H9 (cell line): Measurements from ENCODE around the gene SFXN1. TPM values are rescaled to one million over a fixed set of nuclear protein-coding genes. Genes with fewer than 3 reads are reported as not detected.

ENCODE experiments used
- DNase-seq: peaks from one replicate; pipeline ENCODE4 v3.0.0-alpha.2; 2017
- H2AFZ ChIP-seq: one replicate; pipeline ENCODE4 v1.6.1; 2013; ENCODE audit warnings: mild to moderate bottlenecking, low read length, control low read depth, moderate library complexity
- H2AK5ac ChIP-seq: 2 replicates; pipeline ENCODE4 v1.6.1; 2013; ENCODE audit warnings: low read length, control low read depth, mixed read lengths; ENCODE audit not compliant: insufficient read length
- H2BK120ac ChIP-seq: one replicate; pipeline ENCODE4 v1.6.1; 2013; ENCODE audit warnings: low read depth, mild to moderate bottlenecking, low read length, control low read depth, inconsistent platforms; ENCODE audit not compliant: poor library complexity, severe bottlenecking
- H2BK12ac ChIP-seq: 2 replicates; pipeline ENCODE4 v1.6.1; 2013; ENCODE audit warnings: low read length, control low read depth, mixed read lengths, low read depth; ENCODE audit not compliant: insufficient read length
- H2BK15ac ChIP-seq: 2 replicates; pipeline ENCODE4 v1.6.1; 2013; ENCODE audit warnings: low read depth, low read length, control low read depth
- H2BK20ac ChIP-seq: one replicate; pipeline ENCODE4 v1.6.1; 2013; ENCODE audit warnings: low read depth, mild to moderate bottlenecking, low read length, control low read depth, inconsistent platforms; ENCODE audit not compliant: poor library complexity, severe bottlenecking
- H2BK5ac ChIP-seq: 2 replicates; pipeline ENCODE4 v1.6.1; 2013; ENCODE audit warnings: low read length, control low read depth, mixed read lengths; ENCODE audit not compliant: insufficient read length
- H3K14ac ChIP-seq: 2 replicates; pipeline ENCODE4 v1.6.1; 2013; ENCODE audit warnings: low read length, control low read depth; ENCODE audit not compliant: insufficient read depth
- H3K18ac ChIP-seq: 2 replicates; pipeline ENCODE4 v1.6.1; 2013; ENCODE audit warnings: low read depth, mild to moderate bottlenecking, mixed read lengths, low read length, control low read depth; ENCODE audit not compliant: insufficient read length
- H3K23ac ChIP-seq: 2 replicates; pipeline ENCODE4 v1.6.1; 2013; ENCODE audit warnings: low read length, control low read depth, mixed read lengths, low read depth; ENCODE audit not compliant: insufficient read length
- H3K23me2 ChIP-seq: 2 replicates; pipeline ENCODE4 v1.6.1; 2013; ENCODE audit warnings: low read depth, mild to moderate bottlenecking, mixed read lengths, low read length, control low read depth; ENCODE audit not compliant: insufficient read length, poor library complexity, severe bottlenecking
- H3K27ac ChIP-seq: 2 replicates; pipeline ENCODE4 v1.5.1; 2013; ENCODE audit warnings: low read length, control low read depth, mixed read lengths, low read depth; ENCODE audit not compliant: insufficient read length
- H3K27me3 ChIP-seq: 2 replicates; pipeline ENCODE4 v1.6.1; 2013; ENCODE audit warnings: low read length, control low read depth, inconsistent platforms; ENCODE audit not compliant: insufficient read depth
- H3K4ac ChIP-seq: 2 replicates; pipeline ENCODE4 v1.6.1; 2013; ENCODE audit warnings: low read depth, mild to moderate bottlenecking, control low read depth, inconsistent platforms, low read length, moderate library complexity
- H3K4me1 ChIP-seq: 2 replicates; pipeline ENCODE4 v1.6.1; 2013; ENCODE audit warnings: low read length, control low read depth, inconsistent platforms; ENCODE audit not compliant: insufficient read depth
- H3K4me2 ChIP-seq: 2 replicates; pipeline ENCODE4 v1.6.1; 2013; ENCODE audit warnings: low read length, control low read depth, mixed read lengths; ENCODE audit not compliant: insufficient read length, insufficient read depth
- H3K56ac ChIP-seq: 2 replicates; pipeline ENCODE4 v1.6.1; 2013; ENCODE audit warnings: low read depth, mild to moderate bottlenecking, mixed read lengths, low read length, control low read depth; ENCODE audit not compliant: insufficient read length
- H3K79me1 ChIP-seq: 2 replicates; pipeline ENCODE4 v1.6.1; 2013; ENCODE audit warnings: low read depth, mild to moderate bottlenecking, moderate library complexity, low read length, control low read depth, inconsistent platforms; ENCODE audit not compliant: insufficient read depth, poor library complexity, severe bottlenecking
- H3K79me2 ChIP-seq: 2 replicates; pipeline ENCODE4 v1.6.1; 2013; ENCODE audit warnings: low read length, control low read depth, inconsistent platforms; ENCODE audit not compliant: insufficient read depth
- H3K9ac ChIP-seq: 2 replicates; pipeline ENCODE4 v1.6.1; 2013; ENCODE audit warnings: low read length, control low read depth, mixed read lengths; ENCODE audit not compliant: insufficient read length; ENCODE audit errors: extremely low read depth
- H3K9me3 ChIP-seq: one replicate; pipeline ENCODE4 v1.6.1; 2013; ENCODE audit warnings: low read depth, low read length, inconsistent platforms; ENCODE audit not compliant: control insufficient read depth
- H3T11ph ChIP-seq: one replicate; pipeline ENCODE4 v1.6.1; 2013; ENCODE audit warnings: mild to moderate bottlenecking, low read length, control low read depth, inconsistent platforms
- H4K20me1 ChIP-seq: one replicate; pipeline ENCODE4 v1.6.1; 2013; ENCODE audit not compliant: control insufficient read depth, insufficient read length, insufficient read depth
- H4K5ac ChIP-seq: 2 replicates; pipeline ENCODE4 v1.6.1; 2013; ENCODE audit warnings: low read depth, mild to moderate bottlenecking, mixed read lengths, low read length, control low read depth; ENCODE audit not compliant: insufficient read length
- H4K8ac ChIP-seq: replicated peaks from 2 replicates; pipeline ENCODE4 v1.6.1; 2013; ENCODE audit warnings: low read length, control low read depth, mixed read lengths, low read depth; ENCODE audit not compliant: insufficient read length
- H4K91ac ChIP-seq: 2 replicates; pipeline ENCODE4 v1.6.1; 2013; ENCODE audit warnings: low read depth, mild to moderate bottlenecking, moderate library complexity, mixed read lengths, low read length, control low read depth; ENCODE audit not compliant: insufficient read length
- H3K27ac Mint-ChIP-seq, 3 experiments: 2 replicates in 2 of 3; 3 replicates in 1 of 3; pipeline ENCODE4 v1.8.0; 2020 to 2021; ENCODE audit warnings: mixed read lengths in 3 of 3, mild to moderate bottlenecking in 1 of 3, moderate library complexity in 1 of 3
- H3K27me3 Mint-ChIP-seq: 2 replicates; pipeline ENCODE4 v1.8.0; 2021; ENCODE audit warnings: low read depth, mild to moderate bottlenecking, moderate library complexity, mixed read lengths
- H3K36me3 Mint-ChIP-seq, 3 experiments: 2 replicates in 2 of 3; 3 replicates in 1 of 3; pipeline ENCODE4 v1.8.0; 2020 to 2021; ENCODE audit warnings: low read depth in 3 of 3, mixed read lengths in 3 of 3; ENCODE audit not compliant: insufficient read depth in 1 of 3
- H3K4me1 Mint-ChIP-seq, 2 experiments: 2 replicates each; pipeline ENCODE4 v1.8.0; 2020; ENCODE audit warnings: mixed read lengths in 2 of 2
- H3K4me3 Mint-ChIP-seq, 2 experiments: 2 replicates in 1 of 2; 3 replicates in 1 of 2; pipeline ENCODE4 v1.8.0; 2020 to 2021; ENCODE audit warnings: mild to moderate bottlenecking in 2 of 2, mixed read lengths in 2 of 2, moderate library complexity in 1 of 2
- H3K9me3 Mint-ChIP-seq, 2 experiments: 2 replicates in 1 of 2; 3 replicates in 1 of 2; pipeline ENCODE4 v1.8.0; 2020; ENCODE audit warnings: mild to moderate bottlenecking in 2 of 2, mixed read lengths in 2 of 2, moderate library complexity in 1 of 2
- CTCF ChIP-seq: fragments of 200-600 bp; sonication (generic); conservative IDR thresholded peaks from 3 replicates; pipeline ENCODE4 v1.8.0; 2021; ENCODE audit warnings: antibody characterized with exemption, mild to moderate bottlenecking
- WGBS: extraction: QIAGEN DNeasy Blood & Tissue Kit; methylation state at CpG from one replicate; pipeline ENCODE4 v1.1.7; 2013; ENCODE audit warnings: missing lambda C conversion rate, low lambda C conversion rate, mixed read lengths; ENCODE audit not compliant: insufficient read length; ENCODE audit errors: extremely low coverage; 5-methylcytosine and 5-hydroxymethylcytosine counted together
- total RNA-seq: library from RNA; stranded (reverse); gene quantifications from 2 replicates; pipeline ENCODE4 v1.2.1, GENCODE V29; 2021

Gene SFXN1
- total RNA-seq, 1 experiment from 2014 or later: 99.2 TPM

- peaks cover 5 to 8% of the 10 kb centered on the region in 2 experiments for H3K4me1 Mint-ChIP-seq
- no peaks in the 10 kb centered on the region for H3K4me1 ChIP-seq
- H4K20me1 ChIP-seq: no peaks in the 10 kb centered on the region
- DNase-seq: no peak
- H4K5ac ChIP-seq: no peak overlapping the region
- H3K27ac ChIP-seq: no peak overlapping the region
- H3K56ac ChIP-seq: no peak overlapping the region
- no peak overlapping the region for H3T11ph ChIP-seq
- H3K23ac ChIP-seq: no peak overlapping the region
- no CpG with 5 or more reads among the region's 2 CpGs for WGBS
- H3K9ac ChIP-seq: no peak overlapping the region
- no peak overlapping the region for H2BK120ac ChIP-seq
- H2AFZ ChIP-seq: no peak overlapping the region
- H2BK12ac ChIP-seq: no peak overlapping the region
- H3K4ac ChIP-seq: no peak overlapping the region
- H3K27me3 ChIP-seq: no peaks in the 10 kb centered on the region
- H3K23me2 ChIP-seq: no peaks in the 10 kb centered on the region
- H3K18ac ChIP-seq: no peak overlapping the region
- peaks cover 16% of the 10 kb centered on the region for H3K27me3 Mint-ChIP-seq
- H3K4me2 ChIP-seq: no peak overlapping the region
- no peak overlapping the region for H2BK20ac ChIP-seq
- no peak overlapping the region for H3K4me3 Mint-ChIP-seq
- H3K9me3 ChIP-seq: no peaks in the 10 kb centered on the region
- H3K14ac ChIP-seq: no peak overlapping the region
- H3K79me1 ChIP-seq: no peaks in the 10 kb centered on the region
- H2AK5ac ChIP-seq: no peak overlapping the region
- H3K9me3 Mint-ChIP-seq: no peaks in the 10 kb centered on the region
- no peak overlapping the region for H2BK5ac ChIP-seq
- no peak for TF ChIP-seq CTCF
- H2BK15ac ChIP-seq: no peak overlapping the region
- H3K36me3 Mint-ChIP-seq: no peaks in the 10 kb centered on the region
- H3K27ac Mint-ChIP-seq: no peak overlapping the region
- no peaks in the 10 kb centered on the region for H3K79me2 ChIP-seq
- H4K91ac ChIP-seq: no peak overlapping the region
- H4K8ac ChIP-seq: no peak overlapping the region
Observed at GRCh38 chr5:175460552-175460951, 17.8 kb upstream of the SFXN1 start.
